BE2C (cell line): Measurements from ENCODE around the gene AGAP9.

Source experiments
- DNase-seq: peaks from one replicate; pipeline ENCODE4 v3.0.0-alpha.2; 2020
- H3K27me3 ChIP-seq: fragments of 250-450 bp; sonication (Bioruptor Pico); 2 replicates; pipeline ENCODE4 v1.5.1; 2020; ENCODE audit warnings: mild to moderate bottlenecking
- H3K36me3 ChIP-seq: fragments of 250-450 bp; sonication (Bioruptor Pico); 2 replicates; pipeline ENCODE4 v1.5.1; 2020; ENCODE audit warnings: mild to moderate bottlenecking
- H3K4me1 ChIP-seq: fragments of 250-450 bp; sonication (Bioruptor Pico); 2 replicates; pipeline ENCODE4 v1.5.1; 2020
- H3K4me3 ChIP-seq: 2 replicates; pipeline ENCODE4 v1.5.1; 2011; ENCODE audit warnings: low read depth, low read length
- H3K9me3 ChIP-seq: fragments of 250-450 bp; sonication (Bioruptor Pico); 2 replicates; pipeline ENCODE4 v1.5.1; 2020
- TF ChIP-seq, protein P1 (sequence below): IDR thresholded peaks from 2 replicates; pipeline ENCODE4 v1.5.1; 2012; ENCODE audit warnings: mild to moderate bottlenecking, low read depth, low read length

Gene AGAP9

DNA sequence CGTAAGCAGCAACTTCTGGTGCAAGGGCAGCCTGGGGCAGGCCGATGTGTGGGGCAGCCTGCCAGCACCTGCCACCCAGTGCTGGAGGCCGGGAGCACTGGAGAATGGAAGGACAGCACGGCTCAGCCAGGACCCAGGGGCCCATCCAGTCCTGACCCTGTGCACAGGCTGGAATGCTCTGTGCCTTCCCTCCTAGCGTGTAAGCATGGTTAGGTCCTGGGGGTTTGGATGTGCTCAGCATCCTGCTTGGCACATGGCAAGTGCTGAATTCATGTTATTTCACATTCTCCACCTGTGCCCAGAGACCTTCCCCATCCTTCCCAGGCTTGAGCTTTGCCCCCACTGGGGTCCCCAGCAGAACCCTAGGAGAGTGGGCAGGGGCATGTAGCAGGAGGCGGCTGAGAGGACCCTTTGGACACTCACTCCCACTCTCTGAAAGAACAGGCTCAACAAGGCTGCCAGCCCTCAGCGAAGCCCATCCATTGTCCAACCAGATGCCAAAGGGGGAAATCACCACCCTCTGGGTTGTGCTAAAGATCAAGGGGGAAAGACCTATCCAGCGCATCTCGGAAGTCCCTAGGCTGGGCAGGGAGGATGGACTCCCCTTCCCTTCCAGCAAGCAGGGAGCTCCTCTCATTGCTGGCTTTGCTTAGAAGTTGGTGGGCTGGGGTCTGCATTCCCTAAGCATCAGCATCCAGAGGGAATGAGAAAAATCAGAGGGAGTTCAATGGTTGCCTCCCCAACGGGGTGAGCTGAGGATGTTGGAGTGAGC is 69.2 kb downstream of the AGAP9 start:
- no peaks in the 10 kb centered on the region for H3K36me3 ChIP-seq
- DNase-seq = no peak

DNA sequence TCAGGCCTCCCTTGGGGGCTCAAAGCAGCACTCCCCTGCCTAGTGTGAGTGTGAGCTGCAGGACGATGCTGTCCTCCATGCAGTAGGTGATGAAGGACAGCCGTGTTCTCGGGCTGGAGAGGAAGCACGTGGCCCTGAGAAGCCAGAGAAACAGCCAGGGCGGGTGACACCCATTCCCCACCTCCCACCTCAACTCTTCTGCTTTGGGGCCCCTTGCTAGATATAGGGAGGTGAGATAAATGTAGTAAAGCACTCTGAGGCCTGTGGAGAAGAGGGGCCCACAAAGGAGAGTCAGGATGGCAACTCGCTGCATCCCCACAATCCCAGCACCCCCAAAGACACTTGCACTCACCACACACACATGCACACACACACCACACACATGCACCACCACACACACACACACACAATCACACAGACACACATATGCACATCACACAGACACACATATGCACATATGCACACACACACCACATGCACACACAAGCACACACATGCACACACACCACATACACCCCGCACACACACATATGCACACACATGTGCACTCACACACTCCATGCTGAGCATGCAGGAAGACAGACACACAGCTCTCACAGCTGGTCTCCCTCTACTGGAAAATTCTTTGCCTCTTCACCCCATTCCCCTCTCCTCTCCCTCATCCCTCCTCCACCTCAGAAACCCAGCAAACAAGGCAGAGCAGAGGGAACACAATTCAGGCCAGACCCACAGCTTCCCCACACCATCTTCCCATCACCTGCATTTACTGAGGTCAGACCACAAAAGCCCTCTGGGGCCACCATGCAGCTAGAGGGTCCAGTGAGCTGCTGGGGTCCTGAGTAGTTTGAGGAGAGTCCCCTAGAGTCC is 70.1 kb downstream of the AGAP9 start:
- Histone ChIP-seq H3K9me3 (no peaks in the 10 kb centered on the region), H3K36me3 (no peaks in the 10 kb centered on the region), H3K27me3 (no peaks in the 10 kb centered on the region), H3K4me1 (no peaks in the 10 kb centered on the region), H3K4me3 (no peak overlapping the region)
- no peak for DNase-seq
- TF ChIP-seq, protein P1, sequence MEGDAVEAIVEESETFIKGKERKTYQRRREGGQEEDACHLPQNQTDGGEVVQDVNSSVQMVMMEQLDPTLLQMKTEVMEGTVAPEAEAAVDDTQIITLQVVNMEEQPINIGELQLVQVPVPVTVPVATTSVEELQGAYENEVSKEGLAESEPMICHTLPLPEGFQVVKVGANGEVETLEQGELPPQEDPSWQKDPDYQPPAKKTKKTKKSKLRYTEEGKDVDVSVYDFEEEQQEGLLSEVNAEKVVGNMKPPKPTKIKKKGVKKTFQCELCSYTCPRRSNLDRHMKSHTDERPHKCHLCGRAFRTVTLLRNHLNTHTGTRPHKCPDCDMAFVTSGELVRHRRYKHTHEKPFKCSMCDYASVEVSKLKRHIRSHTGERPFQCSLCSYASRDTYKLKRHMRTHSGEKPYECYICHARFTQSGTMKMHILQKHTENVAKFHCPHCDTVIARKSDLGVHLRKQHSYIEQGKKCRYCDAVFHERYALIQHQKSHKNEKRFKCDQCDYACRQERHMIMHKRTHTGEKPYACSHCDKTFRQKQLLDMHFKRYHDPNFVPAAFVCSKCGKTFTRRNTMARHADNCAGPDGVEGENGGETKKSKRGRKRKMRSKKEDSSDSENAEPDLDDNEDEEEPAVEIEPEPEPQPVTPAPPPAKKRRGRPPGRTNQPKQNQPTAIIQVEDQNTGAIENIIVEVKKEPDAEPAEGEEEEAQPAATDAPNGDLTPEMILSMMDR = no peak

More for the DNA sequence above, 69.2 kb downstream of the AGAP9 start:
- no peak overlapping the region for H3K4me3 ChIP-seq
- TF ChIP-seq, protein P1 = no peak
- no peaks in the 10 kb centered on the region for H3K27me3 ChIP-seq
- H3K9me3 ChIP-seq = no peaks in the 10 kb centered on the region
- H3K4me1 ChIP-seq = no peaks in the 10 kb centered on the region

DNA sequence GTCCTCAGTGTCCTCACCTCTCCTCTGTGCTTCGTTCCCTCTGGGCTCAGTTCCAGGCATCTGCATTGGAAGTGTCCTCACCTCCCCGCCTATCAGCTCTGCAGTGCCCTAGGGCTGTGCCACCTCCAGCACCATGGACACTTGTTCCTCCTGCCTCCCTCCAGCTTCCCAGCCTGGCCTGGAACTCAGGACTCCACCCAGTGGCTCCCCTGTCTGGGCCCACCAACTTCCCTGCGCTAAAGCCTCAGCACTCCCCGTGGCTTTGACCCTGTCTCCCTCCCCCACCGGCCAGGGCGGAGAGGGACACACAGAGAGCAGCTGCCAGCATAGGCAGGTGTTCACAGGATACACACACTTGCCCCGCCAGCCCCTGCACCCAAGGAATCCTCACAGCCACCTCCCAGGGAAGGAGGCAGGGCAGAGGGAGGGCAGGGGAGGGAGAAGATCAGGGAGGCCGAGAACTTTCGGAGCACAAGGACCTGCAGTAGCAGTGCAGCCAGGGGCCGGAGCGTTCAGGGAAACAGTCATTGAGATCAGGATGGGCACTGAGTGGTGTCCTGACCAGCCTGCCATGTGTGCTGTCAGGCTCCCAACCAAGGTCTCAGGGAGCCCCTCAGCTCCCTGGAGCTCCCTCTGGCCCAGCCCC is 70.8 kb downstream of the AGAP9 start:
- no peaks in the 10 kb centered on the region for H3K27me3 ChIP-seq
- H3K4me3 ChIP-seq = no peak overlapping the region
- TF ChIP-seq, protein P1 = no peak
- DNase-seq = no peak
- no peaks in the 10 kb centered on the region for H3K9me3 ChIP-seq
- no peaks in the 10 kb centered on the region for H3K36me3 ChIP-seq
- H3K4me1 ChIP-seq = no peaks in the 10 kb centered on the region

DNA sequence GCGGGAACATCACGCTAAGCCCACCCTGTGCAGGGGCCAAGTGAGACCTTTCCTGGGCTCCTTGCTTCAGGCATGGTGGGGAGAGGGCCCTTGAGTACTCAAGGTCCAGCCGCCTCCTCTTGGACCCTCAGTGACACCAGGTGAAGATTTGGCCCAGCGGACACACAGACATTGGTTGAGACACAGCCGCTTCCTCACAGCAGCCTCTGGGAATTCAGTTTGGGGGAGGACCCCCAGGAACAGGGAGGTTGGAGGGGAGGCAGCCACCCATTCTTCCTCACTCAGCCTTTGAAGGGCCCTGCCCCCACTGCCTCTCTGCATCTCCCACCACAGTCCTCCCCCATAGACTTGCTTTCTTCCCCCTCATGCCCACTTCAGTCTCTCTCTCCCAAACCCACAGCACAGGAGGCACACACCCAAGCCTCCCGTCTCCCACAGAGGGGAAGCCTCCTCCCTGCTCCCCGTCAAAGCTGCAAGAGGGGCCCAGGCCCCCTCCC is 71.4 kb downstream of the AGAP9 start:
- Histone ChIP-seq H3K36me3 (no peaks in the 10 kb centered on the region), H3K27me3 (no peaks in the 10 kb centered on the region), H3K9me3 (no peaks in the 10 kb centered on the region), H3K4me3 (no peak overlapping the region), H3K4me1 (no peaks in the 10 kb centered on the region)
- TF ChIP-seq, protein P1 = no peak
- no peak for DNase-seq
